ACHN (cell line): ENCODE measurements around the gene POTEI.
"Not testable (repeated sequence)": the region's sequence is repeated elsewhere in the genome, so short reads cannot be mapped to it uniquely, and the experiment has no call there.

Experiments
- DNase-seq: peaks from one replicate; pipeline ENCODE4 v3.0.0-alpha.2; 2015
- in situ Hi-C: cut with HindIII; loops from 2 replicates; pipeline ENCODE4 v1.10.0; 2017; ENCODE audit warnings: low sequenced_read_pairs, low pct_ligation_motif_present, low pct_unique_long_range_greater_than_20kb

POTEI gene

DNA sequence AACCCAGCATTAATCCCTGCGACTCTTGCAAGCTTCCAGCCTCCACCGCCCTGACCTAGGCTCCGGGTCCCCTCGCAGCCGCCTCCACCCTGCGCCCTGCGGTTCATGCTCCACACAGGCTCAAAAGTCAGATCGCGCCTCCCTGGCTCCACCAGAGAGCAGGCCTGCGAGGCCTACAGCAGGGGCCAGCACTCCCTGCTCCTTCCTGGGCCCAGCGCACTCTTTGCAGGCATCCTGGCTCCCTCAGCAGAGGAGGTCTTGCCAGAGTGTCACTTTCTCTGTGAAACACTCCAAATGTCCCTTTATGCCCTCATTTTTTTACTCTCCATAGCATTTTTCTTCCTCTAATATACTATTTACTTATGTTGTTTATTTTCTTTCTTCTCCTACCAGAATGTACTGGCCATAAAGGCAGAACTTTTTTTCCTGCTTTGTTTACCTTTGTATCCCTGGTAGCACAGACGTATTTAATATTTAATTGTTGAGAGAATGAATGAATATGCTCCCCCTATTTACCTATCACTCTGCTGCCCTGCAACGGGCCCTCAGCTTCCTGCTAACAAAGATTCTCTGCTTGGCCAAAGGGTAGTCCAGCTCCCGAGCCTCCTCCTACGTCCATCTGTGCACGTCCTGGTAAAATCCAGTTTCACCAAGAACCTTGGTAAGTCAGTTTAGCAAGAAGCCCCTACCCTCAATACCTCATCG lies 2.8 kb upstream of the POTEI start:
- in situ Hi-C loops, DNase-seq: not testable (repeated sequence)

DNA sequence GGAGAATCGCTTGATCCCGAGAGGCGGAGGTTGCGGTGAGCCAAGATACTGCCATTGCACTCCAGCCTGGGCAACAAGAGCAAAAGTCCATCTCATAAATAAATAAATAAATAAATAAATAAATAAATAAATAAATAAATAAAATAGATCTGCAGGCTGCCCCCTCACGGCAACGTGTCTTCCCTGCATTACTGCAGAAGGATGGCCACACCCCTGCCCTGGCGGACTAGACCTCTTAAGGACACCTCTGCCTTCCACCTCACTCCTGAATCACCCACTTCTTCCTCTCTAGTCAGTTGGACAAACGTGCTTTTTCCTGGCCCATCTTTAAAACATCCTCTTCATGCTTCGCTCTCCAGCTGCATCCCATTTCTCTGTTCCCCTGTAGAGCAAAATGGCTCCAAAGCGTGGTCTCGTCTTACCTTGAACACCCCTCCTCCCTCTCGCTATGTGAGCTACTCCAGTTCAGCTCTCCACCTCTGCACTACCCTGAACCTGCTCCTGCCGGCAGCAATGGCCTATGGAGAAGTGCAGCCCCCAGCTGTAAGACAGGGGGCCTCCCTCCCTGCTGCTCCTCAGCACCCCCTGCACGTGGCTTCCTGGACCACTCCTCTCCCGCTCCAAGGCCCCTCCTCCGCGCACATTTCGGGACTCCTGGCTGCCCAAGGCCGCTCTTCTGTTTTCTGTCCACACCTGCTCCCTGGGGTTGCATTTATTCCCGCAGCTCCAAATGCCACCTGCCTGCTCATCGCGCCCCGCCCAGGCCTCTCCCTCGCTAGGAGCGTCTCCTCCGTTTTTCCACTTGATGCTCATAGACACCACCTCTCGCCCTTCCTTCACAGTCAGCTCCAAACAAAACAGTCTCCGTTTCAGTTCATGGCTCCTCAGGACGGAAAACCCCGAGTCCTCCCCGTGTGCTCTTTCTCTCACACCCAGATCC lies 1.9 kb upstream of the POTEI start:
- DNase-seq, in situ Hi-C loops: not testable (repeated sequence)

DNA sequence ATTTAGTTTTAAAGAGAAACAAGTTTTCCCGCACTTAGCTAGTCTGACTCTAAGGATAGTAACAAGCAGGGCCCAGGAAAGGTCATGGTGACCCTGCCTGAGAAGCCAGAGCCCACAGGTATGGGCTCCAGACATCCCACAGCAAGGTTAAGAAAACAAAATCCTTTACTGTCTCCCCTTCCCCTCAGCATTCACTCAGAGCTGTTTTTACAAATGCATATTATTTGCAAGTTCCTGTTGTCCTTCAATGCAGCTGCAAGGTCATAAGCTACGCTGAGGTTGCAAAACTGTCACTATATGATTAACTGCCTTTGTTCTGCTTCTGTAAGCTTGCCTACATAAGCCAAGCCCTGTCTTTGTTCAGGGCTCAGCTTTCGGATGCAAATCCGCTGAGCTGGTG lies 18.1 kb downstream of the POTEI start:
- DNase-seq, in situ Hi-C loops: not testable (repeated sequence)

DNA sequence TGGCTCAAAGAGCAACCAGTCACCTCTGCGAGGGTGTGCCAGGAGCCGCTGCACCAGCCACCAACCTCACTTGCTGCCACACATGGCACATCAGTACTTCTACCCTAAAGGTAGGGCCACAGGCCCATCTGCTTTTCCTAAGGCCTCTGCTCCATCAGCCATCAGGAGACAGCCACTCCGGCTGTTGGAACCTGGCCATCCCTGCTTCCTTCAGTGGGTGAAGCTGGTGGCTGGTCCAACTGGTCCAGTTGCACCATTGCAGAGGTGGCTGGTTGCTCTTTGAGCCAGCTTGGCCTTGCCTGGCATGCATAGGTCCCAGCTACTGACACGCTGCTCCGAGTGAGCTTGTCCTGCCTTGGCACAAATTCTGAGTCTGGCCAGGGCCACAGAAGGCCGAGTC lies 53.7 kb downstream of the POTEI start:
- DNase-seq, in situ Hi-C loops: not testable (repeated sequence)

DNA sequence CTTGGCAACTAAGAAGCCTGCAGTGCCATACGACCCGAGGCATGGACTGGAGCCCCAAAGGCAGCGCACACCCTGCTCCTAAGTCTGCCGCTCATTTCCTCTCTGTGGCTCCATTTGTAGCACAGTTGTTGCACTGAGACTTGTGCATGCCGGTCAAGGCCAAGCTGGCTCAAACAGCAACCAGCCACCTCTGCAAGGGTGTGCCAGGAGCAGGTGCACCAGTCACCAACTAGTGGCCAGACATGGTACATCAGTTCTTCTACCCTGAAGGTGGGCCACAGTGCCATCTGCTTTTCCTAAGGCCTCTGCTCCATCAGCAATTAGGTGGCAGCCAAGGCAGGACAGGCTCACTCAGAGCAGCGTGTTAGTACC lies 54.4 kb downstream of the POTEI start:
- DNase-seq, in situ Hi-C loops: not testable (repeated sequence)

DNA sequence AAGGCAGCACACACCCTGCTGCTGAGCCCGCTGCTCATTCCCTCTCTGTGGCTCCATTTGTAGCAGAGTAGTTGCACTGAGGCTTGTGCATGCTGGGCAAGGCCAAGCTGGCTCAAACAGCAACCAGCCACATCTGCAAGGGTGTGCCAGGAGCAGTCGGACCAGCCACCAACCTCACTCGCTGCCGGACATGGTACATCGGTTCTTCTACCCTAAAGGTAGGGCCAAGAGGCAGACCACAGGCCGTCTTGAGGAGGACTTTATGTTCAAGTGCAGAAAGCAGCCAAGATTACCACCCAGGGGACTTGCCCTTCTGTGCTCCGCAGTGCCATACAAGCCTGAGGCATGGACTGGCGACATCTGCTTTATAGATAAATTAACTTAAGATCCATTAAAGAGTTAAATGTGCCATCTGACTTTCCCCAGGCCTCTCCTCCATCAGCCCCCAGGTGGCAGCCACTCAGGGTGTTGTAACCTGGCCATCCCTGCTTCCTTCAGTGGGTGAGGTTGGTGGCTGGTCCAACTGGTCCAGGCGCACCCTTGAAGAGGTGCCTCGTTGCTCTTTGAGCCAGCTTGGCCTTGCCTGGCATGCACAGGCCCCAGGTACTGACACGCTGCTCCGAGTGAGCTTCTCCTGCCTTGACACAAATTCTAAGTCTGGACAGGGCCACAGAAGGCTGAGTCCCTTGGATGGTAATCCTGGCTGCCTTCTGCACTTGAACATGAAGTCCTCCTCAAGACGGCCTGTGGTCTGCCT lies 55.0 kb downstream of the POTEI start:
- DNase-seq = not testable (repeated sequence)

DNA sequence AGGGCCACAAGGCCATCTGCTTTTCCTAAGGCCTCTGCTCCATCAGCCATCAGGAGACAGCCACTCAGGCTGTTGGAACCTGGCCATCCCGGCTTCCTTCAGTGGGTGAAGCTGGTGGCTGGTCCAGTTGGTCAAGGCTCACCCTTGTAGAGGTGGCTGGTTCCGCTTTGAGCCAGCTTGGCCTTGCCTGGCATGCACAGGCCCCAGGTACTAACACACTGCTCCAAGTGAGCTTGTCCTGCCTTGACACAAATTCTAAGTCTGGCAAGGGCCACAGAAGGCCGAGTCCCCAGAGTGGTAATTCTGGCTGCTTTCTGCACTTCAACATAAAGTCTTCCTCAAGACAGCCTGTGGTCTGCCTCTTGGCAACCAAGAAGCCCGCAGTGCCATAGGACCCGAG lies 56.2 kb downstream of the POTEI start:
- DNase-seq, in situ Hi-C loops: not testable (repeated sequence)

More for the DNA sequence above, 55.0 kb downstream of the POTEI start:
- in situ Hi-C loops = not testable (repeated sequence)

GRCh38 chr2:130451823-130452222 lies 57.3 kb downstream of the POTEI start:
- DNase-seq, in situ Hi-C loops: not testable (repeated sequence)

- in situ Hi-C loops, DNase-seq: not testable (repeated sequence)
These were observed 57.9 kb downstream of the POTEI start for GRCh38 chr2:130451278-130451677.

- in situ Hi-C loops, DNase-seq: not testable (repeated sequence)
These were observed 58.8 kb downstream of the POTEI start for GRCh38 chr2:130450366-130450765.

DNA sequence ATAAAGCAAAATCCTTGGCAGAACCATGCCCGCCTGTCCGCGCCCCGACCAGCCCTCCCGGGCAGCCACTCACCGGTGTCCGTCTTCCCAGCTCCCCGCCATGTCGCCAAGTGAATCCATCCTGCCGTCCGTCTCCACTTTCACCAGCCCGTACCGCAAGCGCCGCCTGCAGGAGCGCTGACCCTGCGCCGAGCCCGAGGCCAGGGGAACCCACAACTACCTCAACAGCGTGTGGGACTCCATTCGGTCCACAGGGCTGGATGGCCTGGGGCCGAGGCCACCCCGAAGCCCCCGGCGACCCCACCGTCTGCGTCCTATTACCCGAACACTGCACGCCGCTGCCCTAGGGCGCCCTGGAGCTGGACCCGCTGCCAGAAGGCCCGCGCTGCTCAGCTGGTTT lies 81.5 kb downstream of the POTEI start:
- in situ Hi-C loops = not testable (repeated sequence)
- peak; percentile 67 for DNase-seq

DNA sequence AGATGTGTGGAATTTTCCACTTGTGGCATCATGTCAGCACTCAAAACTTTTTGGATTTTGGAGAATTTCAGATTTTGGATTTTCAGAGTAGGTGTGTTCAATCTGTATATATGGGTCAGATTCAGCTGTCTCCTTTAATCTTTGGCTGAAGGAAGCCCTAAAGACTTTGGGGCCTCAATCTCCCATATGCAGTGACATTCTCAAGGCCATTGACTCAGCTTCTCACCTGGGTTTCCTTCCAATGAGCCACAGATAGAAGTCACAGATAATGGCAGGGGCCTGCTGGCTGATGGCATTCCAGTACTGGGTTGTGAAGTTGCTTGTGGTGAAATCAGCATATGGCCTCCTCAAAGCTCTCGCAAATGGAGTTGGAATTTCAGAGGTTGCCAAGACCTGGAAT lies 90.3 kb downstream of the POTEI start:
- in situ Hi-C loops, DNase-seq: not testable (repeated sequence)

GRCh38 chr2:130416693-130417092 lies 92.4 kb downstream of the POTEI start:
- DNase-seq, in situ Hi-C loops: not testable (repeated sequence)
